ENCODE data around the gene SSMEM1.
"Not testable (repeated sequence)": the region's sequence is repeated elsewhere in the genome, so short reads cannot be mapped to it uniquely, and the experiment has no call there.

Gene SSMEM1

DNA sequence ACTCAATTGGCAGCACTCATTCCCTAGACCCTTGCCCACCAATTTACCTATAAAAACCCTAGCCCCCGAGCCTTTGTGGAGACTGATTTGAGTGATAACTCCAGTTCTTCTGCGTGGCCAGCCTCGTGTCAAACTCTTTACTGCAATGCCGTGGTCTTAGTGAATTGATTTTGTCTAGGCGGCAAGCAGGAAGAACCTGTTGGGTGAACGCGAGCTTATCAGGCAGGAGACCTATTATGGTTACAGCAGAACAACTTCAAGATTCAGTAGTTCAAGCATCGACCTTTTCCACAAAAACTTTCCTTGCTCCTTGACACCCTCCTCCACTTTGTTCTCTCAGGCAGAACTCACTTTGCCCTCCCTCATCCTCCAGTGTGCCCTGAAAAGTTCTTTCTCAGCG lies 12.2 kb downstream of the SSMEM1 start:
- no peak overlapping the region for H3K4me3 ChIP-seq (ENCODE audit: low read depth, low read length)
- DNase-seq (ENCODE audit: low read depth): no peak
- TF ChIP-seq, protein P1, sequence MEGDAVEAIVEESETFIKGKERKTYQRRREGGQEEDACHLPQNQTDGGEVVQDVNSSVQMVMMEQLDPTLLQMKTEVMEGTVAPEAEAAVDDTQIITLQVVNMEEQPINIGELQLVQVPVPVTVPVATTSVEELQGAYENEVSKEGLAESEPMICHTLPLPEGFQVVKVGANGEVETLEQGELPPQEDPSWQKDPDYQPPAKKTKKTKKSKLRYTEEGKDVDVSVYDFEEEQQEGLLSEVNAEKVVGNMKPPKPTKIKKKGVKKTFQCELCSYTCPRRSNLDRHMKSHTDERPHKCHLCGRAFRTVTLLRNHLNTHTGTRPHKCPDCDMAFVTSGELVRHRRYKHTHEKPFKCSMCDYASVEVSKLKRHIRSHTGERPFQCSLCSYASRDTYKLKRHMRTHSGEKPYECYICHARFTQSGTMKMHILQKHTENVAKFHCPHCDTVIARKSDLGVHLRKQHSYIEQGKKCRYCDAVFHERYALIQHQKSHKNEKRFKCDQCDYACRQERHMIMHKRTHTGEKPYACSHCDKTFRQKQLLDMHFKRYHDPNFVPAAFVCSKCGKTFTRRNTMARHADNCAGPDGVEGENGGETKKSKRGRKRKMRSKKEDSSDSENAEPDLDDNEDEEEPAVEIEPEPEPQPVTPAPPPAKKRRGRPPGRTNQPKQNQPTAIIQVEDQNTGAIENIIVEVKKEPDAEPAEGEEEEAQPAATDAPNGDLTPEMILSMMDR (IDR thresholded peaks at IDR 0.05; ENCODE audit: control insufficient read depth, extremely low read depth, insufficient read depth): no peak

DNA sequence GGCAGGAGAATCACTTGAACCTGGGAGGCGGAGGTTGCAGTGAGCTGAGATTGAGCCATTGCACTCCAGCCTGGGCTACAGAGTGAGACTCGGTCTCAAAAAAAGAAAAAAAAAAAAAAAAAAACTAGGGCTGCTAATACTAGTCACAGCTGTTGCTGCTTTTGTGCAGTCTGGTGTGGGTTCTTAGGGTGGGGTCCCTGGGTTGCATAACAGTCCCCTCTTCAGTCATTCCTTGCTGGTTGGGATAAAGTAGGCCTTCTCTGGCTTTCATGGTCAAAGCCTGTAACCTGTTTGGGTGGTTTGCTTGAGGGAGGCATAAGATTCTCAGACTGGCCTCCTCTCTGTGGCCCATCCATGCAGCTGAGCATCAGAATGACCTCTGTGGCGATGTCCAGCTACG lies 14.1 kb downstream of the SSMEM1 start:
- no peak for DNase-seq (ENCODE audit: low read depth)
- TF ChIP-seq, protein P1 (IDR thresholded peaks at IDR 0.05; ENCODE audit: control insufficient read depth, extremely low read depth, insufficient read depth): no peak
- H3K4me3 ChIP-seq (ENCODE audit: low read depth, low read length): no peak overlapping the region

GRCh38 chr7:130223646-130224045 lies 16.0 kb downstream of the SSMEM1 start:
- TF ChIP-seq, protein P1 (IDR thresholded peaks at IDR 0.05; ENCODE audit: control insufficient read depth, extremely low read depth, insufficient read depth): no peak
- H3K4me3 ChIP-seq (ENCODE audit: low read depth, low read length): no peak overlapping the region
- no peak for DNase-seq (ENCODE audit: low read depth)

- no peak for DNase-seq (ENCODE audit: low read depth)
- TF ChIP-seq, protein P1 (IDR thresholded peaks at IDR 0.05; ENCODE audit: control insufficient read depth, extremely low read depth, insufficient read depth): no peak
- H3K4me3 ChIP-seq (ENCODE audit: low read depth, low read length): no peak overlapping the region
Observed at GRCh38 chr7:130224210-130224609, 16.6 kb downstream of the SSMEM1 start.

- H3K4me3 ChIP-seq (ENCODE audit: low read depth, low read length); DNase-seq (ENCODE audit: low read depth): not testable (repeated sequence)
Observed at GRCh38 chr7:130224923-130225322, 17.3 kb downstream of the SSMEM1 start.

DNA sequence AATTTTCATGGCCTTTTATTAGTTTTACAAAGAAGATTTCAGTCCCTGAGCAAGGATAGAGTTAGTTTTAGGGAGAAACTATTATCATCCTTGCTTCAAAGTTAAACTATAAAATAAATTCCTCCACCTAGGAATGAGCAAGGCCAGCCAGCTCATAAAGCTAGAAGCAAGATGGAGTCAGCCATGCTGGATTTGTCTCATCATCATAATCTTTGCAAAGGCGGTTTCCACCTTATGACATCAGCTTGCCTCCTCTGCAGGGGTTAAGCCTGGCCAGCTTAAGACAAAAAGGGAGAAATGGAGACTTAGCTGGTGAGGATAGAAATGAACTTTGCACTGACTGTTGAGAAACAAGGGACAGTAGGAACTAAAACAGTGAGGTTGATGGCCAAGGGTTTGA lies 18.7 kb downstream of the SSMEM1 start:
- DNase-seq (ENCODE audit: low read depth): no peak
- TF ChIP-seq, protein P1 (IDR thresholded peaks at IDR 0.05; ENCODE audit: control insufficient read depth, extremely low read depth, insufficient read depth): no peak

GRCh38 chr7:130227883-130228575 lies 20.4 kb downstream of the SSMEM1 start:
- H3K4me3 ChIP-seq (ENCODE audit: low read depth, low read length): no peak overlapping the region
- TF ChIP-seq, protein P1 (IDR thresholded peaks at IDR 0.05; ENCODE audit: control insufficient read depth, extremely low read depth, insufficient read depth): no peak
- no peak for DNase-seq (ENCODE audit: low read depth)

More for the DNA sequence above, 18.7 kb downstream of the SSMEM1 start:
- H3K4me3 ChIP-seq (ENCODE audit: low read depth, low read length): no peak overlapping the region

Data from LNCaP clone FGC (cell line).